ENCODE measurements around the gene CTNNA3.
A peak's percentile ranks its signal among the peaks of the same experiment; 100 is the strongest.
"Not testable (repeated sequence)": the region's sequence is repeated elsewhere in the genome, so short reads cannot be mapped to it uniquely, and the experiment has no call there.

CTNNA3 gene

DNA sequence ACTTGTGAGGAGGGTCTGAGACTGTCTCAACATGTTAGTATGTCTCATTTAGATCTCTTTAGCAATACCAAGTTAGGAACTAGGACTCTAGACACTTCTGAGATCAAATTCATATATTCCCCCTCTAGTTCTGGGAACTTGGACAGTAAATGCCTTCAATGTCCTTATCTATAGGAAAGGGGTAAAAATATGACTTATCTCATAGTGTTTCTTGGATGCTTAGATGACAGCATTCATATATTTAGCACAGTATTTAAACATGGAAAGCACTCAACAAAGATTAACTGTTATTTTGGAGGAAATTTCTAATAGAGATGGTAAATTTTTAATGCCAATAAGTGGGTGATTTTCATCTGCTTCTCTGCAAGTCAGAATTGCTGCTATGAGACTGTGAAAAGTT is 154.6 kb downstream of the CTNNA3 start:
- Histone ChIP-seq H3K4me1 (no peaks in the 10 kb centered on the region), H3K4me3 (no peak overlapping the region), H3K36me3 (replicated peaks) (no peaks in the 10 kb centered on the region), H3K9me3 (no peaks in the 10 kb centered on the region), H3K27me3 (ENCODE audit: low read depth) (no peaks in the 10 kb centered on the region)
- DNase-seq (ENCODE audit: low spot score in 2 of 2) = no peak
- in situ Hi-C loops (cut with MboI; ENCODE audit: low sequenced_read_pairs) = no loop called here

DNA sequence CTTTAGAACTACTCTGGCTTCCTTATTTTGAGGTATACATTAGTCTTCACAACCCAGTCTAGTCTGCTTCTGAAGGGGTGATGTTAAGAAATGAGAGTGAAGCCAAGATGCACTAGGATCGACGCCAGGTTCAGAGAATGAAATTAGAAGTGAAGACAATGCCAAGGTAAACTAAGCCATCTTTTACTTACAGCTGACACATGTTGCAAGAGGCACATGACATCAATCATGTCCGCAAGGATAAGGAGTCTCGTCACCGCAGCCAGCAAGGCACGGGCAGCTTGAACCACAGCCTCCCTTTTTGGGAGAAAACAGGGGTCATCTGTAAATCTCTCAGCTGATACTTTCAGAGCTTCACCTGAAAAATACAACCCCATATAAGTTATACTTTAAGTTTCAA is 156.7 kb downstream of the CTNNA3 start:
- in situ Hi-C loops (cut with MboI; ENCODE audit: low sequenced_read_pairs) = no loop called here
- H3K36me3 ChIP-seq (replicated peaks) = no peaks in the 10 kb centered on the region
- no peak for DNase-seq (ENCODE audit: low spot score in 2 of 2)
- no peaks in the 10 kb centered on the region for H3K9me3 ChIP-seq
- H3K4me1 ChIP-seq = no peaks in the 10 kb centered on the region
- H3K4me3 ChIP-seq = no peak overlapping the region
- H3K27me3 ChIP-seq (ENCODE audit: low read depth) = no peaks in the 10 kb centered on the region

DNA sequence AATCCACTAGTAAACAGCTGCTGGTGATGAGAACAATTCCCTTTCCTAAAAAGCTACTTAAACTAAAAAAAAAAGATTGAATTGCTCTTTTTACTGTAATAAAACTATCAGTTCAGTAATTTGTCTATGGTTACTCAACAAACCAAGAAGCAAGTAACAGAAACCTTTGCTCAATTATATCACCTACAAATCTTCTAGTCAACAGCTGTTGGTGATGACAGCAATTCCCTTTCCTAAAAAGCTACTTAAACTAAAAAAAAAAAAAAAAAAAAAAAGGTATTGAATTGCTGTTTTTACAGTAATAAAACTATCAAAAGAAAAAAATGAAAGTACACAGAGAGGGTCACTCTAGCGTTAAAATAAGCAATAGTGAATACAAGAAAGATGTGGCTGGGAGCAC is 158.1 kb downstream of the CTNNA3 start:
- no peak for DNase-seq (ENCODE audit: low spot score in 2 of 2)
- H3K4me1 ChIP-seq = no peaks in the 10 kb centered on the region
- in situ Hi-C loops (cut with MboI; ENCODE audit: low sequenced_read_pairs) = no loop called here
- no peak overlapping the region for H3K4me3 ChIP-seq
- no peaks in the 10 kb centered on the region for H3K36me3 ChIP-seq (replicated peaks)
- H3K9me3 ChIP-seq = no peaks in the 10 kb centered on the region
- no peaks in the 10 kb centered on the region for H3K27me3 ChIP-seq (ENCODE audit: low read depth)

DNA sequence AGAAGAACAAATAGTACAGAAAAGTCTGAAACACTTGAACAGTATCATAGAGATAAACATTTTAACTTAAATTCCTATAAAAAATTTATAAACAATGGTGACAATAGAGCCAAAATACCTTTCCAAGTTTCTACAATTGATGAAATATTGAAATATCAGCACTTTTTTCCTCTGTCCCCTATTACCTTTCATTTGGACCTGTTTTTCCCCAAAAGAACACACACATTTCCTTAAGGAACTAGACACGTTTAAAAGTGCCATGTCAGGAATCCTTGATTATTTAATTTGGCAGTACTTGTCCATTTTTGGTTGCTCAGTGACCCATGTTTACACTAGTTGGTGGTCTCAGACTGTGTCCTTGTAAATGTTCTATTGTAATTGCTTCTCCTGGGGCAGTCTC is 162.6 kb downstream of the CTNNA3 start:
- H3K4me1 ChIP-seq = no peaks in the 10 kb centered on the region
- in situ Hi-C loops (cut with MboI; ENCODE audit: low sequenced_read_pairs) = no loop called here
- H3K9me3 ChIP-seq = no peaks in the 10 kb centered on the region
- H3K36me3 ChIP-seq (replicated peaks) = no peaks in the 10 kb centered on the region
- H3K27me3 ChIP-seq (ENCODE audit: low read depth) = no peaks in the 10 kb centered on the region
- no peak for DNase-seq (ENCODE audit: low spot score in 2 of 2)
- no peak overlapping the region for H3K4me3 ChIP-seq

DNA sequence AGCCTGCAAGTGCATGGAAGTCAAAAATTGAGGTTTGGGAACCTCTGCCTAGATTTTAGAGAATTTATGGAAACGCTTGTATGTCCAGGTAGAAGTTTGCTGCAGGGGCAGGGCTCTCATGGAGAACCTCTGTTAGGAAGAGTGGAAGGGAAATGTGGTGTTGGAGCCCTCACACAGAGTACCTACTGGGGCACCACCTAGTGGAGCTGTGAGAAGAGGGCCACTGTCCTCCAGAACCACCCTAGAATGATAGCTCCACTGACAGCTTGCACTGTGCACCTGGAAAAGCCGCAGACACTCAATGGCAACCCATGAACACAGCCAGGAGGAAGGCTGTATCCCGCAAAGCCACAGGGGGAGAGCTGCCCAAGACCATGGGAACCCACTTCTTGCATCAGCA is 165.0 kb downstream of the CTNNA3 start:
- in situ Hi-C loops (cut with MboI; ENCODE audit: low sequenced_read_pairs); DNase-seq (ENCODE audit: low spot score in 2 of 2); H3K4me1 ChIP-seq; H3K36me3 ChIP-seq (replicated peaks); H3K4me3 ChIP-seq; H3K9me3 ChIP-seq; H3K27me3 ChIP-seq (ENCODE audit: low read depth): not testable (repeated sequence)

DNA sequence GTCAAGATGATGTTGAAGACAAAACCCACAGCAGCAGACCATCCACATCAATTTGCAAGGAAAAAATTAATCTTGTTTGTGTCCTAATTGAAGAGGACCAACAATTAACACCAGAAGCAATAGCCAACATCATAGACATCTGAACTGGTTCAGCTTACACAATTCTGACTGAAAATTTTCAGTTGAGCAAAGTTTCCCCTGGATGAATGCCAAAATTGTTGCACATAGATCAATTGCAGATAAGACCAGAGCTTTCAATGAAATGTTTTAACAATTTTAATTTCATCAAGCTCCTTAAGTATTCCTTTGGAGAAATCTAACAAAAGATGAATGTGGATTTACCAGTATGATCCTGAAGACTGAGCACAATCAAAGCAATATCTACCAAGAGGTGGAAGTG is 168.6 kb downstream of the CTNNA3 start:
- no peak for DNase-seq (ENCODE audit: low spot score in 2 of 2)
- no peaks in the 10 kb centered on the region for H3K36me3 ChIP-seq (replicated peaks)
- no peaks in the 10 kb centered on the region for H3K9me3 ChIP-seq
- no peak overlapping the region for H3K4me3 ChIP-seq
- in situ Hi-C loops (cut with MboI; ENCODE audit: low sequenced_read_pairs) = no loop called here
- peaks cover 17% of the 10 kb centered on the region for H3K4me1 ChIP-seq
- H3K27me3 ChIP-seq (ENCODE audit: low read depth) = no peaks in the 10 kb centered on the region

DNA sequence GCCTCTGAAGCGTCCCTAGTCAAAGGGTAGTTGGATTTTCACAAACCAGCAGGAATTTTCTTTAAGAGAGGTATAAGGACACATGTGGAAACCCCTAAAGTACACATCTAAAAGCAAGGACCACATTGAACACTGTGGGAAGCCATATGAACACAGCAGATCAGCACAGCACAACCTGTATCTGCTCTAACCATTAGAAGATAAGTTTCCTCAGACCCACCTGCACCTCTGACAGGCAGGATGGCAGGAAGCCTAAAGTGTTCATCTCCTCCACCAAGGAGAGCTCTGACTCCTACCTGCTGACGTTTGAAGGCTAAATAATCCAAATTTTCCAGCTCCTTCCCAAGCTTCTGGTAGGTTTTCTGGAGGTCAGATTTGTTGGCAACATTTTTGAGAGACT is 174.4 kb downstream of the CTNNA3 start:
- Histone ChIP-seq H3K9me3 (no peaks in the 10 kb centered on the region), H3K27me3 (ENCODE audit: low read depth) (no peaks in the 10 kb centered on the region), H3K4me3 (no peak overlapping the region), H3K4me1 (peaks cover 12% of the 10 kb centered on the region), H3K36me3 (replicated peaks) (no peaks in the 10 kb centered on the region)
- in situ Hi-C loops (cut with MboI; ENCODE audit: low sequenced_read_pairs) = loop anchor here (25.0 kb wide), 1 partner anchor 584 kb away; the partner anchor contains the start of gene LRRTM3
- no peak for DNase-seq (ENCODE audit: low spot score in 2 of 2)

DNA sequence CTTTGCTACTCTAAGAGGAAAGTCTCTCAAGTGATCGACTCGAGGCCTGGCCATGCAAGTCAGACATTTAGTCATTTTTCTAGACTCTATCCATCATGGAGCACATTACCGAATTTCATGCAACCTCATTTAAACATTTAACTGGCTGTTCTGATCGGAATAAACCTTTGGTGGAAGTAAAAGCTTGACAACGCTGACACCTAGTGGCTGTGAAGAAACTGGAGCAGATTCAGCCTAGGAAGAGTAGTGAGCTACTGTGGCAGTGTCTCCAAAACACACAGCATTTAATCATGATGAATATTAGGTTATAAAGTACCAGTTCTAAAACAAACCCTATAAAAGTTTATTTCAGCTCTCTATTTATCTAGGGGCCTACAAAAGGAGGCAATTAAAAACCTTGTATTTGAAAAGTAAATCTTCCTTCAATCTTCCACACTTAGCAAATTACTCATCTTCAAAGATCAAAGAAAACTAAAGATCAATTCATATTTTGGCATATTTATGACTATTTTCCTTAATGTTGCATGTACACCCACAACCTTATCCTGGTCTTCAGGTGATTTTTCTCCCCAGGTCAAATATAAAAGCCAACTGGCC is 175.0 kb downstream of the CTNNA3 start:
- in situ Hi-C loops (cut with MboI; ENCODE audit: low sequenced_read_pairs) = loop anchor here (25.0 kb wide), 1 partner anchor 584 kb away; the partner anchor contains the start of gene LRRTM3
- H3K27me3 ChIP-seq (ENCODE audit: low read depth) = no peaks in the 10 kb centered on the region
- H3K4me1 ChIP-seq = peaks cover 9% of the 10 kb centered on the region
- no peaks in the 10 kb centered on the region for H3K9me3 ChIP-seq
- no peak overlapping the region for H3K4me3 ChIP-seq
- DNase-seq (ENCODE audit: low spot score in 2 of 2) = peak; percentile 63
- no peaks in the 10 kb centered on the region for H3K36me3 ChIP-seq (replicated peaks)

DNA sequence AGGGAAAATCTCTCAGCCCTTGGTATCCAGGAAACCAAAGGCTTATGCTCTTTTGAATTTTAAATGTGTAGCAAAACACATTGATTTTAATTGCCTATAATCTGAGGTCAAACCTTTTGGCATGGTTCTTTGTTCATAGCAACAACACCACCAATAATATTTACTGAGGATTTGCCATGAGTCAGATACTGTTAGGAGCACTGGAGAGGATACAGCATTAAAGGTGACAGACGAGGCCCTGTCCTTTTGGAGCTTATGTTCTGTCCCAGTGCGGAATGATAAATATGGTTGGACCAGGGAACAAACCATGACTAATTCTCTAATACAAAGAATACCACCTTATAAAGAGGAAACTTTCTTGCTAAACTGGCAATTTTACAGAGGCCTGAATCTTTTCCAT is 176.6 kb downstream of the CTNNA3 start:
- H3K9me3 ChIP-seq = no peaks in the 10 kb centered on the region
- peak in 1 of 2 experiments; percentile 16 for DNase-seq (ENCODE audit: low spot score in 2 of 2)
- in situ Hi-C loops (cut with MboI; ENCODE audit: low sequenced_read_pairs) = loop anchor here (25.0 kb wide), 1 partner anchor 582 kb away; the partner anchor contains the start of gene LRRTM3
- H3K4me1 ChIP-seq = no peaks in the 10 kb centered on the region
- no peaks in the 10 kb centered on the region for H3K36me3 ChIP-seq (replicated peaks)
- H3K27me3 ChIP-seq (ENCODE audit: low read depth) = no peaks in the 10 kb centered on the region
- no peak overlapping the region for H3K4me3 ChIP-seq

DNA sequence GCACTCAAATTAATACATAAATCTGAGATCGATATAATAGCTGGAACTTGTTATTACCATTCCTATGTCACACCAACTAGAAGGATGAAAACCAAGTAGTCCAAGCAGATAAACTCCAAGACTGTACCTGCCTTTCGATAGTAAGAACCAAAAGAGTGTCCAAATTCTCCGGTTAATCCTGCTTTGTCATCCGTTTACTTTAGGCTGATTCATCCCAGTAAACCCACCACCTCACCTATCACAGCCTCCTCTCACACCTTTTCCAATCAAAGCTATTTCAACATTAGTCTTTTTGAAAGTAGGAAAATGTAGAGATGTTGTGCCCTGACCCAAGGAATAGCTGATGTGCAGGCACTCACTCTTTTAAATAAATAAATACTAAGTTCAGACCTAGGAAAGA is 177.2 kb downstream of the CTNNA3 start:
- H3K36me3 ChIP-seq (replicated peaks) = no peaks in the 10 kb centered on the region
- DNase-seq (ENCODE audit: low spot score in 2 of 2) = no peak
- in situ Hi-C loops (cut with MboI; ENCODE audit: low sequenced_read_pairs) = loop anchor here (25.0 kb wide), 1 partner anchor 581 kb away; the partner anchor contains the start of gene LRRTM3
- H3K27me3 ChIP-seq (ENCODE audit: low read depth) = no peaks in the 10 kb centered on the region
- no peaks in the 10 kb centered on the region for H3K4me1 ChIP-seq
- no peaks in the 10 kb centered on the region for H3K9me3 ChIP-seq
- no peak overlapping the region for H3K4me3 ChIP-seq

DNA sequence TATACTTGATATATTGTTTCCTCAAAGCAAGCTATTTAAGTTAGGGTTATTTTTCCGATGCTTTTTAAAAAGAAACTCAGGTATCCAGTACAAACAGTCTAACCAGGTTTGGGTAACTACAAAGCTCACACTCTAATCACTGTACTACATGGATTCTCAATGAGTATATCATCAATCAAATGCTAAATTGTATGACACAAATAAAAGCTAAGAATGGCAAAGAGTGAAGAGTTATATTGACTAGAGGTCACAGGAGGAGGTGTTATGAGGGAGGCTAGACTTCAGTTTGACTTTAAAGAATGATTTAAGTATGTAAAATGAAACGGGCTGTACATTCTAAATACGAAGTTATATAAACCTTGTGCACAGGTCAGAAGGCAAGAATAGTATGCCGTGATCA is 178.0 kb downstream of the CTNNA3 start:
- no peak overlapping the region for H3K4me3 ChIP-seq
- in situ Hi-C loops (cut with MboI; ENCODE audit: low sequenced_read_pairs) = loop anchor here (25.0 kb wide), 1 partner anchor 581 kb away; the partner anchor contains the start of gene LRRTM3
- H3K36me3 ChIP-seq (replicated peaks) = no peaks in the 10 kb centered on the region
- H3K9me3 ChIP-seq = no peaks in the 10 kb centered on the region
- no peaks in the 10 kb centered on the region for H3K27me3 ChIP-seq (ENCODE audit: low read depth)
- no peak for DNase-seq (ENCODE audit: low spot score in 2 of 2)
- H3K4me1 ChIP-seq = no peaks in the 10 kb centered on the region

DNA sequence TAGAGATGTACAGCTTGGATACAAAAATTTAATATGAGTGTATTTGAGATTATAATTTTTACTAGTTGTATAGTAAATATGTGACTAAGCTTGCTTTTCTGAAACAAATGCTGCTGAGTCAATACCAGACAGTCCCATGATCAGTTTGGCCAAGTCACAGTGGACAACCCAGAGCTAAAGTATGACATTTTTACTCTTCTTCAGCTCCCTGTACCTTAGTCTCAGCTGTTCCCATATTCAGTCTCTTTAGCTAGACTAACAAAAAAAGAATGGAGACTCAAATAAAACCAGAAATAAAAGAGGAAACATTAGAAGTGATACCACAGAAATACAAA is 189.3 kb downstream of the CTNNA3 start:
- no peak for DNase-seq (ENCODE audit: low spot score in 2 of 2)
- no peaks in the 10 kb centered on the region for H3K27me3 ChIP-seq (ENCODE audit: low read depth)
- no peak overlapping the region for H3K4me3 ChIP-seq
- no peaks in the 10 kb centered on the region for H3K4me1 ChIP-seq
- no peaks in the 10 kb centered on the region for H3K36me3 ChIP-seq (replicated peaks)
- in situ Hi-C loops (cut with MboI; ENCODE audit: low sequenced_read_pairs) = loop anchor here (25.0 kb wide), 1 partner anchor 569 kb away; the partner anchor contains the start of gene LRRTM3
- H3K9me3 ChIP-seq = no peaks in the 10 kb centered on the region

DNA sequence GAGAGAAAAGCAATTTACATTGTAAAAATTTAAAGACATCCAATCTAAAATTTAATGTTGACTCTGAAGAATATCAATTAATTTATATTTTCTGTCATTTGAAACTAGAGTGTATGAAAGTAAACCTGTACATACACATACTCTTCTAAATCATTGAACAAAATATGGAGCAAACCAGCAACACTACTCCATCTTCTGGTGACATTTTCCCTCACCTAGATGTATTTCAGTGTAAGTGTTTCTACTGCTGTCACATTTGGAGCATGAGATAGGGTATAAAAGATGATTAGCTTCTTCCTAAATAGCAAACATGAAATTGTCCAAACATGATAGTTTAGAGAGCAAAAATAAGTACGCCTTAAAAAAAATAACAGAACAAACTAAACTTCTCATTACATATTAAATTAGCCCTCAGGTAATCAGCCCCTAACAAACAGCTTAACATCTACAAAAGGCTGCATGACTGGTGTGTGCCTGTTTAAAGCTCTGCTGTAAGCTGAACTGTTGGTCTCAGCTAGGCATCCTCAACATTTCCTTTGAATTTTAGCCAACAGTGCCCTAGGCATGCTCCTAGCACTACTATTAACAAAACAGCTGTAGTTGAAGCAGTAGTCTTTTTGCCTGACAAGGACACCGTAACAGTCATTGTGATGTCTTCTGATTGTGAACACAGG is 189.8 kb downstream of the CTNNA3 start:
- Histone ChIP-seq H3K36me3 (replicated peaks) (no peaks in the 10 kb centered on the region), H3K9me3 (no peaks in the 10 kb centered on the region), H3K4me3 (no peak overlapping the region), H3K27me3 (ENCODE audit: low read depth) (no peaks in the 10 kb centered on the region), H3K4me1 (no peaks in the 10 kb centered on the region)
- no peak for DNase-seq (ENCODE audit: low spot score in 2 of 2)
- in situ Hi-C loops (cut with MboI; ENCODE audit: low sequenced_read_pairs) = loop anchor here (25.0 kb wide), 1 partner anchor 569 kb away; the partner anchor contains the start of gene LRRTM3

DNA sequence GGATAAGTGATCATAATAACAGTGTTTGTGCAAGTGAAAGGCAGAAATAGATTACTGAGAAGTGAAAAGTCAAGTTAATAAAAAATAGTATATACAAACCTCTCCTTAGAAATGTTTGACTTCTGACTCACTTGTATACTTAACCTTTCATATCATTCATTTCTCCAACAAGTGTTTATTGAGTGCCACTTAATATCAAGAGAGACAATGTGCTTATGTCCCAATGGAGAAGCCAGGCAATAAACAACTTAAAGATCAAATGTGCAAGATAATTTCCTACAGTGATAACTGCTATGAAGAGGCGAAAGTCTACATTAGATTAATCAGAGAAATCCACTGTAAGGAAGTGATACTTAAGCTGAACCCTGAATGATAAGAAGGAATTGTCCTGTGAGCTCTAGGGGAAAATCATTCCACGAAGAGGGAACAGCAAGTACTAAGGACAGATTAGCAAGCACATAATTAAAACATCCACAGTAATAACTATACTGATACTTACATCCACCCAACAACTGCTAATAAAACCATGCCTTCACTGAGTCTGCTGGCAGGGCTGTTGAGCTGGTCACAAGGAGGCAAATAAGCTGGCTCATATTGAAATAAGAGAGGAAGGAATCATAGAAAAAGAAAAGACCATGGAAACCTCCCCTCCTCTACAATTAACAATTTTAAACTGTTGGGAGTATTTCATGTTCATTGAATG is 203.5 kb downstream of the CTNNA3 start:
- Histone ChIP-seq H3K36me3 (replicated peaks) (no peaks in the 10 kb centered on the region), H3K9me3 (no peaks in the 10 kb centered on the region), H3K27me3 (ENCODE audit: low read depth) (no peaks in the 10 kb centered on the region), H3K4me3 (no peak overlapping the region), H3K4me1 (no peaks in the 10 kb centered on the region)
- DNase-seq (ENCODE audit: low spot score in 2 of 2) = no peak
- in situ Hi-C loops (cut with MboI; ENCODE audit: low sequenced_read_pairs) = no loop called here

Data from HAP-1 (cell line).